BLaER1 (cell line): Measurements from ENCODE around the gene MT1G.
"Not testable (repeated sequence)": the region's sequence is repeated elsewhere in the genome, so short reads cannot be mapped to it uniquely, and the experiment has no call there.

Experiments
- H3K27ac ChIP-seq: shearing (Covaris generic); formaldehyde crosslinking; 2 replicates; pipeline ENCODE4 v1.8.1; 2022
- H3K27me3 ChIP-seq: shearing (Covaris generic); formaldehyde crosslinking; 2 replicates; pipeline ENCODE4 v1.8.1; 2022
- H3K36me3 ChIP-seq: shearing (Covaris generic); formaldehyde crosslinking; 2 replicates; pipeline ENCODE4 v1.8.1; 2022
- H3K4me1 ChIP-seq: shearing (Covaris generic); formaldehyde crosslinking; 2 replicates; pipeline ENCODE4 v1.8.1; 2022
- H3K4me2 ChIP-seq: shearing (Covaris generic); formaldehyde crosslinking; 2 replicates; pipeline ENCODE4 v1.8.1; 2022
- H3K4me3 ChIP-seq: shearing (Covaris generic); formaldehyde crosslinking; 2 replicates; pipeline ENCODE4 v1.8.1; 2022
- H3K9ac ChIP-seq: shearing (Covaris generic); formaldehyde crosslinking; 2 replicates; pipeline ENCODE4 v1.8.1; 2022
- H3K9me3 ChIP-seq: shearing (Covaris generic); formaldehyde crosslinking; 2 replicates; pipeline ENCODE4 v1.8.1; 2022
- H4K20me1 ChIP-seq: shearing (Covaris generic); formaldehyde crosslinking; 2 replicates; pipeline ENCODE4 v1.8.1; 2022
- Cebpa-rat ChIP-seq: shearing (Covaris generic); IDR thresholded peaks from 2 replicates; pipeline ENCODE4 v1.8.1; 2022

The MT1G gene

GRCh38 chr16:56677474-56677873 is 9.6 kb upstream of the MT1G start:
- Histone ChIP-seq H3K4me1 (peaks cover 69% of the 10 kb centered on the region), H3K27me3 (peaks cover 38% of the 10 kb centered on the region), H3K36me3 (no peaks in the 10 kb centered on the region), H3K9ac (no peak overlapping the region), H4K20me1 (no peaks in the 10 kb centered on the region), H3K9me3 (no peaks in the 10 kb centered on the region), H3K4me2 (no peak overlapping the region; the same call in 1 of the 2 replicates), H3K4me3 (no peak overlapping the region), H3K27ac (no peak overlapping the region)
- no peak for TF ChIP-seq Cebpa-rat

GRCh38 chr16:56675685-56676210 is 7.9 kb upstream of the MT1G start:
- peak overlapping the region; percentile 65 for H3K4me3 ChIP-seq
- H3K4me2 ChIP-seq, result peak overlapping the region; percentile 89
- H3K9ac ChIP-seq, result peak overlapping the region; percentile 82

GRCh38 chr16:56674570-56674969 is 6.7 kb upstream of the MT1G start:
- H3K9me3 ChIP-seq, H3K36me3 ChIP-seq: not testable (repeated sequence)
- H3K27me3 ChIP-seq, result peaks cover 67% of the 10 kb centered on the region
- H3K27ac ChIP-seq, result peak overlapping the region; percentile 88
- H4K20me1 ChIP-seq, result peaks cover 12% of the 10 kb centered on the region; the same call in 1 of the 2 replicates
- H3K4me1 ChIP-seq, result peaks cover 67% of the 10 kb centered on the region
- H3K4me3 ChIP-seq, result peak overlapping the region; percentile 65; the same call in 1 of the 2 replicates
- peak overlapping the region; percentile 82 for H3K9ac ChIP-seq
- peak overlapping the region; percentile 89 for H3K4me2 ChIP-seq

More at GRCh38 chr16:56675685-56676210, 7.9 kb upstream of the MT1G start:
- peaks cover under 1% of the 10 kb centered on the region; the same call in 1 of the 2 replicates for H4K20me1 ChIP-seq
- H3K27ac ChIP-seq, result peak overlapping the region; percentile 88
- H3K4me1 ChIP-seq, result peaks cover 65% of the 10 kb centered on the region
- H3K9me3 ChIP-seq, result no peaks in the 10 kb centered on the region
- no peaks in the 10 kb centered on the region for H3K36me3 ChIP-seq
- TF ChIP-seq Cebpa-rat, result no peak
- peaks cover 55% of the 10 kb centered on the region for H3K27me3 ChIP-seq

- Histone ChIP-seq H3K27me3 (peaks cover 74% of the 10 kb centered on the region), H3K27ac (peak overlapping the region; percentile 82), H3K9ac (peak overlapping the region; percentile 71; the same call in 1 of the 2 replicates), H3K4me3 (0 out of 2 replicates have a peak overlapping the region, but pooled peaks have one; percentile 25), H3K4me2 (peak overlapping the region; percentile 89), H3K36me3 (no peaks in the 10 kb centered on the region), H4K20me1 (peaks cover 19% of the 10 kb centered on the region), H3K4me1 (peaks cover 73% of the 10 kb centered on the region), H3K9me3 (no peaks in the 10 kb centered on the region)
- TF ChIP-seq Cebpa-rat, result no peak
These were observed 6.1 kb upstream of the MT1G start for GRCh38 chr16:56673921-56674320.

GRCh38 chr16:56672761-56673536 is 5.1 kb upstream of the MT1G start:
- Histone ChIP-seq H3K27ac (no peak overlapping the region), H3K36me3 (no peaks in the 10 kb centered on the region), H3K4me1 (peaks cover 79% of the 10 kb centered on the region), H4K20me1 (peaks cover 29% of the 10 kb centered on the region), H3K9ac (peak overlapping the region; percentile 71; the same call in 1 of the 2 replicates), H3K4me3 (no peak overlapping the region), H3K9me3 (no peaks in the 10 kb centered on the region), H3K27me3 (peaks cover 83% of the 10 kb centered on the region), H3K4me2 (peak overlapping the region; percentile 89)
- peak; percentile 73 for TF ChIP-seq Cebpa-rat

GRCh38 chr16:56672171-56672570 is 4.3 kb upstream of the MT1G start:
- H3K9ac ChIP-seq, H3K9me3 ChIP-seq, H3K36me3 ChIP-seq, H3K27ac ChIP-seq, H3K4me3 ChIP-seq: not testable (repeated sequence)
- Histone ChIP-seq H3K4me1 (peaks cover 79% of the 10 kb centered on the region), H3K27me3 (peaks cover 87% of the 10 kb centered on the region), H4K20me1 (peaks cover 36% of the 10 kb centered on the region), H3K4me2 (peak overlapping the region; percentile 89)

- H3K9me3 ChIP-seq, H3K27ac ChIP-seq, H3K4me3 ChIP-seq, H3K36me3 ChIP-seq, H3K9ac ChIP-seq: not testable (repeated sequence)
- Histone ChIP-seq H4K20me1 (peaks cover 39% of the 10 kb centered on the region), H3K4me2 (peak overlapping the region; percentile 89), H3K27me3 (peaks cover 87% of the 10 kb centered on the region), H3K4me1 (peaks cover 76% of the 10 kb centered on the region)
These were observed 3.8 kb upstream of the MT1G start for GRCh38 chr16:56671691-56672090.

- Histone ChIP-seq H3K27me3 (peaks cover 87% of the 10 kb centered on the region), H4K20me1 (peaks cover 39% of the 10 kb centered on the region), H3K4me2 (no peak overlapping the region)
These were observed 2.7 kb upstream of the MT1G start for GRCh38 chr16:56670620-56670934.

GRCh38 chr16:56669840-56670619 is 2.2 kb upstream of the MT1G start:
- no peaks in the 10 kb centered on the region for H3K9me3 ChIP-seq
- H3K27ac ChIP-seq, result no peak overlapping the region
- H4K20me1 ChIP-seq, result peaks cover 39% of the 10 kb centered on the region
- peak overlapping the region; percentile 51 for H3K4me2 ChIP-seq
- H3K9ac ChIP-seq, result no peak overlapping the region
- H3K36me3 ChIP-seq, result no peaks in the 10 kb centered on the region
- peaks cover 61% of the 10 kb centered on the region for H3K4me1 ChIP-seq
- no peak for TF ChIP-seq Cebpa-rat
- peaks cover 87% of the 10 kb centered on the region for H3K27me3 ChIP-seq
- peak overlapping the region; percentile 28; the same call in 1 of the 2 replicates for H3K4me3 ChIP-seq

More at GRCh38 chr16:56670620-56670934, 2.7 kb upstream of the MT1G start:
- peaks cover 66% of the 10 kb centered on the region for H3K4me1 ChIP-seq
- no peak overlapping the region for H3K9ac ChIP-seq
- H3K36me3 ChIP-seq, result no peaks in the 10 kb centered on the region
- H3K4me3 ChIP-seq, result no peak overlapping the region
- no peaks in the 10 kb centered on the region for H3K9me3 ChIP-seq
- TF ChIP-seq Cebpa-rat, result no peak
- H3K27ac ChIP-seq, result no peak overlapping the region
